HG03108 (cell line): ENCODE data around the gene CTDSPL2.
"Not testable (repeated sequence)": the region's sequence is repeated elsewhere in the genome, so short reads cannot be mapped to it uniquely, and the experiment has no call there.

Source experiments
- ATAC-seq: cut with Tn5 transposase; IDR thresholded peaks from one replicate; pipeline ENCODE4 v1.9.1; 2021; ENCODE audit warnings: moderate library complexity; ENCODE audit not compliant: unreplicated experiment

Gene CTDSPL2

DNA sequence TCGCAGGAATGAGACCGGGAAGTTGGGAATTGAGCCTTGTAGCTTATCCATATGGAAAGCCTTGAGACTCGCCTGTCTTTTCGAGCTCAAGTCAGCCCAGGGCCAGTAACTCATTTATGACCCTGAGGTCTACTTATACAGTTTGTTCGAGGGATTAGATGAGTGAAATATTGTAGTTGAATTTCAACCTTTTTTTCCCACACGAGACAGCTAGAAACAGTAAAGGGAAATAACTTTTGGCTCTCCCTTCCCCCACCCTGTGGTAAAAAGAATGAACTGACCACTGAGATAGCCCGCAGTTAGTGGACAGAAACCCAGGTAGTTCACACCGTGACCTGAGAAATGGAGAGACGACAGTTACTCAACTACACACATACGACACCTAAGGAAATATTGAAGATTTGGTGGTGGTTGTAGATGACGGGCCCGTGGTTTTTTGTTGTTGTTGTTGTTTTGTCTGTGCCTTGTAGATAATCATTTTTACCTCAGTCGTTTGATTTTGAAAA, 110.4 kb downstream of the CTDSPL2 start:
- ATAC-seq = no peak

- ATAC-seq = no peak
Observed at GRCh38 chr15:44541282-44541958, 114.0 kb downstream of the CTDSPL2 start.

- ATAC-seq = no peak
Observed at GRCh38 chr15:44542596-44542995, 115.2 kb downstream of the CTDSPL2 start.

- not testable (repeated sequence) for ATAC-seq
Observed at GRCh38 chr15:44544745-44545144, 117.3 kb downstream of the CTDSPL2 start.

DNA sequence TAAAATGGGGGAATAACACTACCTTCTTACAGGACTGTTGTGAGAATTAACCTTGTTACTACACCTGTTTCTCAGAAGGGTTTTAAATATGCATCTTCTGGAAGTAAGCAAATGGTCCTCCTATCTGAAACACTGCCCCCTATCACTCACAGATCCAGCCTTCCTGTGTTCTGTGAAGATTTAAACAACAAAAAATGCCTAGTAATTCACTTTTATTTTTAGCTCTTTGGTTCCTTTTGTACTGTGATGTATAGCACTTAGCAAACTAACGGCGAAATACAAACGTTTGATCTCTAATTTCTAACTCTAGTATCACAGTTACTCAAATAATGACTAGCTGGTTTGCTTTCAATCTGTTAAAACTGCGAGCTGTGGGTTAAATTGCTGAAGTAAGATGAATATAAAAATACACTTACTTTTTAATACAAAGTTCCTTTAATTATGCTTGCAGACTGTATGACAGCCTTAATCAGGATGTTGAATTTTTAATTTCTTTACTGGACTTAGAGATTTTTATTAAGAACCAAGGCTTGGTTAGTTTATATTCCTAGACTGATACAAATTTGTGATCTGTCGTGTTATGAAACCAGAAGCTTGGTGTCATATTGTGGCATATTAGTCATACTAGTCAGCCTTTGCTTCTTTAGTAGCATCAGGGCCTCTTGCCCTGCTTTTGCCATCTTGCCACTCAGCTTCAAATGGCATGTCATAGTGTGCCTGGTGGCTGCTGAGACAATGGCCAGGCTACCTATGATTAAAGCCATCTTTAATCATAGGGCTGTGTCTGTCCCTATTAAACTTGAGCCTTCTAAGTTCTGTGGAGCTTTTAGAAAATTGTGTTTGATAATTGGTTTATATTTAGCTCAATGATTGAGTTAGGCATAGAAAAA, 118.7 kb downstream of the CTDSPL2 start:
- ATAC-seq = peak; percentile 61

DNA sequence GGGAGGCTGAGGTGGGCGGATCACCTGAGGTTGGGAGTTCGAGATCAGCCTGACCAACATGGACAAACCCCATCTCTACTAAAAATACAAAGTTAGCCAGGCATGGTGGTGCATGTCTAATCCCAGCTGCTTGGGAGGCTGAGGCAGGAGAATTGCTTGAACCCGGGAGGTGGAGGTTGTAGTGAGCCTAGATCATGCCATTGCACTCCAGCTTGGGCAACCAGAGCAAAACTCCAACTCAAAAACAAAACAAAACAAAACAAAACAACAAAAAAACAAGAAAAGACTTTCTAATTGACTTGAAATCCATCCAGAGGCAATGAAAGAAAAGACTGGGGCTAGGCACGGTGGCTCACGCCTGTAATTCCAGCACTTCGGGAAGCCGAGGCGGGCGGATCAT, 121.7 kb downstream of the CTDSPL2 start:
- ATAC-seq = not testable (repeated sequence)

- ATAC-seq = no peak
Observed at GRCh38 chr15:44550256-44550655, 122.8 kb downstream of the CTDSPL2 start.

DNA sequence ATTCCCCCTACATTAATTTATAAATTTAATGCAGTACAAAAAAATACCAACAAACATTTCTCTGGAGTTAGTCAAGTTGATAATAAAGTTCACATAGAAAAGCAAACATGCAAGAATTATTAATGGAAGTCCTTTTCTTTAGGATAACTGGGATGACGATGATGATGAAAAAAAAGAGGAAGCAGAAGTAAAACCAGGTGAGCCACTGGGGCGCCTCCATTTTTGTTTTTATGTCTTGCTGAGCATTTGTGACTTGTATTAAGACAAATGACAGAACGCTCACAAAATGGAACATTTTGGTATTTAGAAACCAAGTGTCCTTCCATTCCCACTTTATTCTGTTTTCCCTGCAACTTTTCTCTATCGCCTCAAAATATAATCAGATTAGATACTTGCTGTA, 123.3 kb downstream of the CTDSPL2 start:
- no peak for ATAC-seq

DNA sequence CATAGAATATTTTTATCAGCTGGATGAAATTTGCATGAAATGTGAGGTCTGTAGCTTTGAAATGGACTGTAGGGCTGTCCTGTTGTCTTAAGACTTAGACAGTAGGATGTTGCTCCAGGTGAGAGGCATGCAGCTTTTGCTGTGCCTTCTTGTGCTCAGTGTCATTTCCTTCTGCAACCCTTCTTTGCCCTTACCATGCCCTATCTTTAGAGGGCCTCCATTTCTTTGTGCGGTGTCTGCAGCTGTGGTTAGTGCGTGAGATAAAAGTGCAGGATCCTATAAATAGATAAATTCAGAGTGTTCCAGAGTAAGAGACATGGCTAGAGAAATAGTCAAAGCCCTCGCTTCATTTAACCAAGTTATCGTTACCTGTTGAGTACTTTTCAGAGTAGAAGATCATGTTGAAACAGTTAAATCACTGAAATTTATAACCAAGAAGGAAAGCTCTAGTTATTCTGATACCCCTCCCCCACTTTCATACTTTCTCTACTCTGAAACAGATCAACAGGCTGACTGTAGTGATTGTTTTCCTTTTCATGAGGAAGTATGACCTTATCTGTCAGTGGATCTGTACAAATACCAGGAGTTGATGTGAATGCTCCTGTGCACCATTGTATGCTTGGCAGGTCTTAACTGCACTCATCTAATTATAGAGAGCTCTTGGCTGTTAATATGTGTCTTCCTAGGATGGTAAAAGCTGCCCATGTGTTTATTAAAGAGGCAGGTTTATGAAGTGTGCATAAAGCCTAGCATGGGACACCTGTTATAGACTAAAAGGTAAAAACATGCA, 127.7 kb downstream of the CTDSPL2 start:
- no peak for ATAC-seq

DNA sequence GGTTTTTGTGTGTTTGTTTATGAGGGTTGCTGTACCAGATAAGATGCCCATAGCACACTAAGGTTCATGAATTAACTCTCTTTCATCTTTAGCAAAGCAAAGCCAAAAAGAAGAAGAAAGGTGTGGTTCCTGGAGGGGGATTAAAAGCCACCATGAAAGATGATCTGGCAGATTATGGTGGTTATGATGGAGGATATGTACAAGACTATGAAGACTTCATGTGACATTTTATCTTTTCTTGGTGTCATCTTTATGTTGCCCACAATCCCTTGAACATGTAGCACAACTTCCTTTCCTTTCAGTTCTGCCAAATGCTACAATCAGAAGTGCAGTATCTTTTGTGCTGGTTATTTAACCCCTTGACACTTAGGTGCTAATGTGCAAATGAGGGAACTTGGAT, 133.5 kb downstream of the CTDSPL2 start:
- ATAC-seq = not testable (repeated sequence)

GRCh38 chr15:44565387-44566154, 138.1 kb downstream of the CTDSPL2 start:
- no peak for ATAC-seq

DNA sequence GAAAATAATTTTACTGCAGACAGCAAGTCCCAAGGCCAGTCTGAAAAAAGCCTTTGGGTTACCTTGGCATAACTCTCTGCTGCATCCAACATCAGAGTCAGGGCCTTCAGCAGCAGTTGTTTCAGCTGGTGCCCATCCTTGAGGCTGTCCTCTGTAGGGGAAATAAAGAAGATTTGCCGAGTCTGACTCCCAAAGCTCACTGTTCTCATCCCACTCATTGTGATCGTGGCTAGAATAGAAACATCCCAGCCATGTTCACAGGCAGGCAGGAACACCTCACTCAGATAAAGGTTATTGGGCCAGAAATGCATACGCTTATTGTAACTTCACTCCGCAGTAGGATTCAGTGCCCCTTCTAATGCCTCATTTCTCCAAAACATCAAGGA, 138.7 kb downstream of the CTDSPL2 start:
- no peak for ATAC-seq

DNA sequence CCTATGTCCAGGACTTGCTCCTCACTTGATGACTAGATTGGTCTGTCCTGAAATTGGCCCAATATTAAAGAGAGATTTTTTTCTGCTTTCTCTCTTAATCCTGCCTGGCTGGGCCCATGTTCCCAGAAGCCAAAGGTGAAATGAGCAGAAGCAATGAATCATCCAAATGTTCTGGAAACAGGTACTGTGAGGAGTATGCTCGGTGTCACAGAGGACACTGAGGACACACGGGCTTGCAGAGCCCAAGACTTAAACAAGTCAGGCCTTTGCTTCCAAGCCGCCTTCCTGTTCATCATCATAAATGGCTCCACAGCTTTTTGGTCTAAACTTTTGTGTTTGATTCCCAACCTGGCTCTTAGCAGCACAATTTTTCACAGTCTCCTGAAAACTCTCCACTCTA, 140.9 kb downstream of the CTDSPL2 start:
- ATAC-seq = no peak

GRCh38 chr15:44569316-44569715, 141.9 kb downstream of the CTDSPL2 start:
- no peak for ATAC-seq

- no peak for ATAC-seq
Observed at GRCh38 chr15:44570361-44570760, 142.9 kb downstream of the CTDSPL2 start.

- no peak for ATAC-seq
Observed at GRCh38 chr15:44573386-44573785, 146.0 kb downstream of the CTDSPL2 start.

DNA sequence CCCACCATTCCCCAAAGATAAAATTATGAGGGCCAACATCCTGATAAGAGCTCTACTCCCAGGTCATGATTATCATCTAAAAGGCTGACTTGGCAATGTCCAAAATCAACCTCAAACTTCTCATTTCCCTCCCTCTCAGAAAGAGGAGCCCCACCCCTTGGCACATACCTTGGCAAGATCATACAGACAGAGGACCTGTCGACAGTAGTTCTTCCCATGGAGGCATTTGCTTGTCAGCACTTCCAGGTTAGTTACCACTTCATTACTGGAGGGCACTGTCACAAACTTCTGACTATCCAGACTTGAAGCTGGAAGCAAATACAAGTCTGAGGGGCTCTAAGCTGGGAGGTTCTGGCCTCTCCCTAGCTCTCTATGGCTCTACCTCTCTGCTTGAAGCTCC, 147.3 kb downstream of the CTDSPL2 start:
- ATAC-seq = no peak
